K562 (cell line): ENCODE data around the gene PDCL3. TPM values are rescaled to one million over a fixed set of nuclear protein-coding genes. Genes with fewer than 3 reads are reported as not detected.

Experiments used
- ATAC-seq: fragments of 200-7000 bp; cut with Tn5 transposase; 3 replicates; pipeline ENCODE4 v1.9.1; 2020; ENCODE audit warnings: moderate library complexity
- BruUV-seq: library from RNA; stranded (reverse); fragments of 400-500 nt; replicated peaks from 2 replicates; lab custom pipeline; 2021; lab: Mats Ljungman, UMichigan
- CTCF ChIA-PET: fragments of 300-600 bp; formaldehyde crosslinking; extraction: SDS; loops from one replicate; lab custom pipeline; 2021; ENCODE audit warnings: low intra/inter-chr PET ratio; lab: Yijun Ruan, JAX
- POLR2A ChIA-PET: fragments of 300-600, 350-650 bp; sonication (Branson Sonifier 250); formaldehyde crosslinking; extraction: SDS; loops from one replicate; lab custom pipeline; 2021; ENCODE audit warnings: antibody characterized with exemption, inconsistent platforms; lab: Yijun Ruan, JAX
- DNase-seq, 4 experiments: peaks; one replicate each; pipeline versions ENCODE4 v3.0.0 to v3.0.0-alpha.2; 2011 to 2018; ENCODE audit warnings: low spot score in 3 of 4, mixed read lengths in 3 of 4; ENCODE audit errors: extremely low read depth in 1 of 4
- FAIRE-seq: peaks from 2 replicates; lab custom pipeline; 2011; peaks lifted over from hg19 to GRCh38; lab: Jason Lieb, UNC
- H2AFZ ChIP-seq: 2 replicates; pipeline ENCODE4 v1.6.0; 2011; ENCODE audit warnings: low read depth, low read length, control low read depth, inconsistent platforms
- H3K27ac ChIP-seq: fragments of 200-600 bp; 3 replicates; pipeline ENCODE4 v1.8.0; 2011; ENCODE audit warnings: low read depth, mild to moderate bottlenecking, control low read depth, inconsistent platforms, low read length, moderate library complexity, mixed read lengths; ENCODE audit errors: extremely low read depth
- H3K27me3 ChIP-seq, 2 experiments: fragments of 300-600 bp in 1 of 2; 2 replicates in 1 of 2; 3 replicates in 1 of 2; pipeline versions ENCODE4 v1.6.0 to v1.8.0; 2011; ENCODE audit warnings: inconsistent platforms in 2 of 2, low read length in 2 of 2, mild to moderate bottlenecking in 1 of 2, mixed read lengths in 1 of 2, moderate library complexity in 1 of 2; ENCODE audit not compliant: control insufficient read depth in 2 of 2, insufficient read depth in 2 of 2
- H3K36me3 ChIP-seq: fragments of 300-600 bp; 3 replicates; pipeline ENCODE4 v1.8.0; 2011; ENCODE audit warnings: mild to moderate bottlenecking, low read length, inconsistent platforms; ENCODE audit not compliant: control insufficient read depth, insufficient read depth
- H3K4me1 ChIP-seq, 2 experiments: fragments of 200-600 bp in 1 of 2; replicated peaks in 1 of 2; 2 replicates in 1 of 2; 3 replicates in 1 of 2; pipeline versions ENCODE4 v1.5.1 to v1.8.0; 2011; ENCODE audit warnings: inconsistent platforms in 2 of 2, low read length in 2 of 2, mild to moderate bottlenecking in 1 of 2, mixed read lengths in 1 of 2, moderate library complexity in 1 of 2; ENCODE audit not compliant: control insufficient read depth in 2 of 2, insufficient read depth in 2 of 2
- H3K4me2 ChIP-seq: 2 replicates; pipeline ENCODE4 v1.6.1; 2011; ENCODE audit warnings: low read length, control low read depth, inconsistent platforms, mixed read lengths; ENCODE audit not compliant: insufficient read depth
- H3K4me3 ChIP-seq: fragments of 200-600 bp; sonication (generic), shearing (Covaris generic); 2 replicates; pipeline ENCODE4 v1.5.1; 2016; ENCODE audit warnings: control low read depth, inconsistent platforms
- H3K79me2 ChIP-seq: fragments of 200-600 bp; 3 replicates; pipeline ENCODE4 v1.8.0; 2011; ENCODE audit warnings: low read length, inconsistent platforms; ENCODE audit not compliant: control insufficient read depth, insufficient read depth
- H3K9ac ChIP-seq, 2 experiments: 2 replicates each; pipeline versions ENCODE4 v1.6.0 to v1.6.1; 2011; ENCODE audit warnings: low read depth in 2 of 2, low read length in 2 of 2, control low read depth in 1 of 2, inconsistent platforms in 1 of 2, mild to moderate bottlenecking in 1 of 2, mixed read lengths in 1 of 2; ENCODE audit not compliant: insufficient read depth in 1 of 2
- H3K9me1 ChIP-seq: one replicate; pipeline ENCODE4 v1.6.0; 2011; ENCODE audit warnings: inconsistent platforms, mild to moderate bottlenecking, low read length, moderate library complexity; ENCODE audit not compliant: control insufficient read depth, insufficient read depth
- H3K9me3 ChIP-seq: replicated peaks from 2 replicates; pipeline ENCODE4 v1.5.1; 2011; ENCODE audit warnings: low read depth, low read length, inconsistent platforms; ENCODE audit not compliant: control insufficient read depth, insufficient read depth
- H4K20me1 ChIP-seq: replicated peaks from 2 replicates; pipeline ENCODE4 v1.6.1; 2011; ENCODE audit warnings: low read length, inconsistent platforms, mixed read lengths; ENCODE audit not compliant: control insufficient read depth, insufficient read depth
- ADNP ChIP-seq: fragments of 200-800 bp; sonication (Bioruptor generic); IDR thresholded peaks from 2 replicates; pipeline ENCODE4 v1.6.1; 2016; ENCODE audit warnings: missing genetic modification characterization, missing compliant biosample characterization
- CBX1 ChIP-seq: sonication (generic); IDR thresholded peaks from 2 replicates; pipeline ENCODE4 v1.6.1; 2016; ENCODE audit warnings: antibody characterized with exemption, low read depth, mild to moderate bottlenecking
- EZH2 ChIP-seq: IDR thresholded peaks from 2 replicates; pipeline ENCODE4 v1.6.1; 2012; ENCODE audit warnings: low read depth, mild to moderate bottlenecking, inconsistent platforms, low read length, borderline replicate concordance
- GABPB1 ChIP-seq: sonication (generic); formaldehyde crosslinking; IDR thresholded peaks from 2 replicates; pipeline ENCODE4 v1.8.0; 2022; ENCODE audit warnings: mild to moderate bottlenecking, missing genetic modification reagents
- HMG20A ChIP-seq: fragments of 450-650 bp; formaldehyde crosslinking; conservative IDR thresholded peaks from 2 replicates; pipeline ENCODE4 v1.4.0; 2020; ENCODE audit warnings: mild to moderate bottlenecking, mixed read lengths
- MXI1 ChIP-seq: IDR thresholded peaks from 2 replicates; pipeline ENCODE4 v1.6.1; 2011; ENCODE audit warnings: low read depth, mild to moderate bottlenecking, improper control_type of control experiment, low read length
- NCOA6 ChIP-seq: fragments of 450-650 bp; IDR thresholded peaks from 2 replicates; pipeline ENCODE4 v1.6.1; 2017; ENCODE audit warnings: mild to moderate bottlenecking
- NR2C2 ChIP-seq, 2 experiments: fragments of 200-800 bp in 1 of 2; sonication (Bioruptor generic) in 1 of 2; sonication (generic) in 1 of 2; formaldehyde crosslinking in 1 of 2; IDR thresholded peaks; 2 replicates each; pipeline versions ENCODE4 v1.6.1 to v1.8.0; 2016 to 2022; ENCODE audit warnings: mild to moderate bottlenecking in 1 of 2, missing compliant biosample characterization in 1 of 2, missing genetic modification characterization in 1 of 2, missing genetic modification reagents in 1 of 2
- POLR3A ChIP-seq: IDR thresholded peaks from 2 replicates; pipeline ENCODE4 v1.6.1; 2011; ENCODE audit warnings: borderline replicate concordance, mild to moderate bottlenecking, moderate library complexity; ENCODE audit not compliant: insufficient read length, insufficient read depth; ENCODE audit errors: extremely low read depth
- SIX5 ChIP-seq, 2 experiments: IDR thresholded peaks; 2 replicates each; pipeline ENCODE4 v1.6.1; 2011; ENCODE audit warnings: low read length in 2 of 2, borderline replicate concordance in 1 of 2, low read depth in 1 of 2, mild to moderate bottlenecking in 1 of 2, moderate library complexity in 1 of 2; ENCODE audit not compliant: insufficient read depth in 1 of 2
- WHSC1 ChIP-seq: IDR thresholded peaks from one replicate; pipeline ENCODE4 v1.6.1; 2012; ENCODE audit warnings: low read length, control low read depth, inconsistent platforms
- ZNF146 ChIP-seq: IDR thresholded peaks from one replicate; pipeline ENCODE4 v1.6.1; 2018; ENCODE audit warnings: missing compliant biosample characterization; ENCODE audit not compliant: unreplicated experiment
- ZNF699 ChIP-seq: fragments of 250-450 bp; sonication (Bioruptor Pico); IDR thresholded peaks from 2 replicates; pipeline ENCODE4 v1.8.0; 2021; ENCODE audit warnings: mild to moderate bottlenecking, moderate library complexity; ENCODE audit not compliant: insufficient replicate concordance
- WGBS: fragments of 100-300 bp; shearing (Covaris generic); methylation state at CpG from one replicate; pipeline ENCODE4 v1.1.6; 2016; ENCODE audit warnings: low coverage, mixed read lengths; ENCODE audit not compliant: insufficient coverage; ENCODE audit errors: missing lambda C conversion rate; 5-methylcytosine and 5-hydroxymethylcytosine counted together
- in situ Hi-C: fragments of 300-500 bp; cut with MboI; formaldehyde crosslinking; loops from 4 replicates; pipeline ENCODE4 v1.15.0; 2018; ENCODE audit warnings: inconsistent platforms, mixed read lengths
- intact Hi-C: fragments of 100-400 bp; cut with micrococcal nuclease; formaldehyde crosslinking; loops from 2 replicates; pipeline ENCODE4 v1.14.2; 2022
- polyA plus RNA-seq, 8 experiments: library from polyadenylated mRNA; depleted of rRNA in 4 of 8; stranded (reverse) in 5 of 8; unstranded in 3 of 8; fragments of >200 nt; fragmentation: Nextera tagmentation in 2 of 8; fragmentation: Illumina TruSeq in 1 of 8; extraction: Ambion mirVana in 2 of 8; extraction: Trizol in 1 of 8; gene quantifications; 2 replicates each; pipeline versions ENCODE4 v1.2.1 to v1.2.3, GENCODE V29; 2011 to 2014; ENCODE audit warnings: inconsistent platforms in 1 of 8, missing spikeins in 1 of 8
- total RNA-seq, 7 experiments: library from RNA; depleted of rRNA in 6 of 7; stranded (reverse); fragments of >200 nt in 6 of 7; fragmentation: Illumina TruSeq in 2 of 7; extraction: Trizol in 2 of 7; gene quantifications; 2 replicates each; pipeline versions ENCODE4 v1.2.1 to v1.2.3, GENCODE V29; 2011 to 2021; ENCODE audit warnings: low replicate concordance in 1 of 7

Gene PDCL3
- total and polyA plus RNA-seq, 9 of the 15 experiments (the other 6 are each of a cell fraction or from before 2014, with no cell fraction given) = 16.6 to 76.7 (median 26.9) TPM

GRCh38 chr2:100620481-100620880 is 57.7 kb downstream of the PDCL3 start:
- no peaks in the 10 kb centered on the region for H3K36me3 ChIP-seq
- CTCF ChIA-PET = no interaction called here
- DNase-seq = no peak
- H2AFZ ChIP-seq = no peak overlapping the region
- no peak overlapping the region for H3K9ac ChIP-seq
- TF ChIP-seq GABPB1 (no peak), ZNF146 (CRISPR knock-in tag) (no peak), MXI1 (no peak), POLR3A (no peak), HMG20A (CRISPR knock-in tag) (no peak), NR2C2 (CRISPR knock-in tag; IDR thresholded peaks at IDR 0.05) (no peak), NR2C2 (tag; IDR thresholded peaks at IDR 0.05) (no peak), EZH2 (no peak), ZNF699 (CRISPR knock-in tag) (no peak), NCOA6 (no peak), CBX1 (no peak), ADNP (tag) (no peak), WHSC1 (no peak), SIX5 (IDR thresholded peaks at IDR 0.05; ENCODE audit: borderline replicate concordance in 1 of 2, insufficient read depth in 1 of 2, low read depth in 1 of 2, low read length in 2 of 2) (no peak)
- intact Hi-C loops (no loop called here), in situ Hi-C loops (no loop called here)
- H3K4me1 ChIP-seq = no peaks in the 10 kb centered on the region; a peak in 1 of 5 replicates
- no peak overlapping the region for H3K4me3 ChIP-seq
- ATAC-seq = no peak
- WGBS = 0% methylated on average over 3 of the region's 3 CpGs
- H3K79me2 ChIP-seq = no peaks in the 10 kb centered on the region
- POLR2A ChIA-PET = interaction anchor here (1.2 kb wide), 1 partner anchor 10 kb away, joined by 3 read pairs; no protein-coding TSS in a partner anchor
- no peaks in the 10 kb centered on the region for H4K20me1 ChIP-seq
- no TSS peak for BruUV-seq
- no peak overlapping the region for H3K4me2 ChIP-seq
- no peak for FAIRE-seq
- H3K9me1 ChIP-seq = no peaks in the 10 kb centered on the region
- no peak overlapping the region for H3K27ac ChIP-seq
- H3K27me3 ChIP-seq = peaks cover 5 to 39% of the 10 kb centered on the region in 2 experiments; a peak in 4 of 5 replicates
- H3K9me3 ChIP-seq = no peaks in the 10 kb centered on the region
